Measurements from ENCODE around the gene DVL2.
A peak's percentile ranks its signal among the peaks of the same experiment; 100 is the strongest.

Gene DVL2

DNA sequence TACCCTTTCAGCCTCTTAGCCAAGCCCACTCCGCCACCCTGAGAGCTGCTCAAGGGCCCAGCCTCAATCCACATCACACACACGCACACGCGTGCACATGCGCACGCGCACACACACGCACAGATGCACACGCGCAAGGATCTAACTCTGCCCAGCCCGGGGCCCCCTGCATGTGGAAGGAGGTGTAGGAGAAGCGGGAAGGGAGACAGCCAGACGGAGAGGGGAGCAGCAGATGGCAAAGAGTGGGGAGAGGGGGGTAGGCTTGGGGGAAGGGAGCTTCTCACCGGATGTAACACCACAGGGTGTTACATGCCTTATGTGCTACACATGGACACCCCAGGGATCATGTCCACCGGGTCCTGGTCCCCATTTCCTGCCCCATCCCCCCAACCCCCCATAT is 30.0 kb downstream of the DVL2 start:
- POLR2A ChIA-PET: no interaction called here
- 90% methylated on average over 6 of the region's 15 CpGs for WGBS (ENCODE audit: insufficient coverage)

GRCh38 chr17:7203391-7203790 is 30.9 kb downstream of the DVL2 start:
- Histone ChIP-seq H3K4me3 (ENCODE audit: control insufficient read depth in 1 of 7, extremely low read depth in 1 of 7, insufficient read depth in 4 of 7, low read depth in 2 of 7, low read length in 6 of 7) (no peak overlapping the region), H3K9me3 (ENCODE audit: control extremely low read depth in 1 of 5, control insufficient read depth in 4 of 5, insufficient read depth in 2 of 5, low read depth in 1 of 5, low read length in 4 of 5) (no peaks in the 10 kb centered on the region), H3K4me1 (ENCODE audit: control extremely low read depth in 1 of 4, control insufficient read depth in 4 of 4, insufficient read depth in 4 of 4, low read length in 3 of 4) (peaks cover 0 to 17% (median 11%) of the 10 kb centered on the region in 4 experiments), H3K27me3 (replicated peaks in 2 of 5; ENCODE audit: control insufficient read depth in 4 of 5, insufficient read depth in 5 of 5, low read length in 4 of 5) (no peaks in the 10 kb centered on the region), H3K36me3 (ENCODE audit: control insufficient read depth in 4 of 4, insufficient read depth in 4 of 4, low read length in 3 of 4) (peaks cover 6 to 28% (median 18%) of the 10 kb centered on the region in 4 experiments), H3K27ac (ENCODE audit: insufficient read depth in 1 of 2, low read depth in 1 of 2, low read length in 2 of 2, poor library complexity in 1 of 2, severe bottlenecking in 2 of 2) (no peak overlapping the region)
- CTCF ChIA-PET: interaction anchor here (0.9 kb wide), 1 partner anchor 10 kb away, joined by 3 read pairs; no protein-coding TSS in a partner anchor
- POLR2A ChIA-PET: no interaction called here
- no peak for DNase-seq
- 98% methylated on average over 10 of the region's 16 CpGs for WGBS (ENCODE audit: insufficient coverage)

More for the DNA sequence above, 30.0 kb downstream of the DVL2 start:
- Histone ChIP-seq H3K4me1 (ENCODE audit: control extremely low read depth in 1 of 4, control insufficient read depth in 4 of 4, insufficient read depth in 4 of 4, low read length in 3 of 4) (peaks cover 0 to 17% (median 11%) of the 10 kb centered on the region in 4 experiments), H3K4me3 (ENCODE audit: control insufficient read depth in 1 of 7, extremely low read depth in 1 of 7, insufficient read depth in 4 of 7, low read depth in 2 of 7, low read length in 6 of 7) (peak overlapping the region in 4 of 7 experiments; percentile 50 to 78 (median 61)), H3K9me3 (ENCODE audit: control extremely low read depth in 1 of 5, control insufficient read depth in 4 of 5, insufficient read depth in 2 of 5, low read depth in 1 of 5, low read length in 4 of 5) (no peaks in the 10 kb centered on the region), H3K36me3 (ENCODE audit: control insufficient read depth in 4 of 4, insufficient read depth in 4 of 4, low read length in 3 of 4) (peaks cover 6 to 28% (median 18%) of the 10 kb centered on the region in 4 experiments), H3K27me3 (replicated peaks in 2 of 5; ENCODE audit: control insufficient read depth in 4 of 5, insufficient read depth in 5 of 5, low read length in 4 of 5) (no peaks in the 10 kb centered on the region), H3K27ac (ENCODE audit: insufficient read depth in 1 of 2, low read depth in 1 of 2, low read length in 2 of 2, poor library complexity in 1 of 2, severe bottlenecking in 2 of 2) (peak overlapping the region in 1 of 2 experiments; percentile 77)
- CTCF ChIA-PET: no interaction called here
- DNase-seq: peak in 1 of 3 donors; percentile 31

DNA sequence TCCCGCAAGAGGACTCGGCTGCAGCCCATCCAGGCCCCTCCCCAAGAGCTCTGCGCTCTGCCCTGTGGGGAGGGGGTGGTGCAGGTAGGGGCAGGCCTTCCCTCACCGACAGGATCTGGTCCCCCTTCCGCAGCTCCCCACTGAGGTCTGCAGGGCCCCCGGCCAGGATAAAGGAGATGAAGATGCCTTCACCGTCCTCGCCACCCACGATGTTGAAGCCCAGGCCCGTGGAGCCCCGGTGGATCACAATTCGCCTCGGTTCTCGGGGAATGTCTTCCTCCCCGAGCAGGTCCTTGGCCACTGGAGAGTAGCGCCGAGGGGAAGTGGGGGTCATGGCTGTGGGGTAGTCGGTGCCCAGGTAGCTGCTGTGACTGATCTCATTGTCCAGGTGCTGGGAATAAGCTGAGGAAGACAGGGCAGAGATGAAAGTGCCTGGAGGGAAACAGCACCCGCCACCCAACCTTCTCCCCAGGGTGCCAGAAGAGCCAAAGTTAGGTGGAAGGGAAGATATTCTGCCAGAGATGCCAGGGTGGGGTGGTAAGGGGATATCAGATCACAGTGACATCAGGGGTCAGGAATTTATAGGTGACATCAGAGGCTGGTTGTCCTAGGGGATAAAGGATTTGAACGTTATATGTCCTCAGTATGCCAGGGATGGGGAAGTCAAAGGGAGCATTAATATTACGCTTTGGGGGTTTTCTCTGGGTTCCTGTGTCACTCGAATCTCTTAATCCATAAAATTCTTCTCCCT is 37.5 kb downstream of the DVL2 start:
- Histone ChIP-seq H3K27me3 (replicated peaks in 2 of 5; ENCODE audit: control insufficient read depth in 4 of 5, insufficient read depth in 5 of 5, low read length in 4 of 5) (no peaks in the 10 kb centered on the region), H3K4me3 (ENCODE audit: control insufficient read depth in 1 of 7, extremely low read depth in 1 of 7, insufficient read depth in 4 of 7, low read depth in 2 of 7, low read length in 6 of 7) (no peak overlapping the region), H3K4me1 (ENCODE audit: control extremely low read depth in 1 of 4, control insufficient read depth in 4 of 4, insufficient read depth in 4 of 4, low read length in 3 of 4) (no peaks in the 10 kb centered on the region), H3K27ac (ENCODE audit: insufficient read depth in 1 of 2, low read depth in 1 of 2, low read length in 2 of 2, poor library complexity in 1 of 2, severe bottlenecking in 2 of 2) (no peak overlapping the region), H3K9me3 (ENCODE audit: control extremely low read depth in 1 of 5, control insufficient read depth in 4 of 5, insufficient read depth in 2 of 5, low read depth in 1 of 5, low read length in 4 of 5) (no peaks in the 10 kb centered on the region), H3K36me3 (ENCODE audit: control insufficient read depth in 4 of 4, insufficient read depth in 4 of 4, low read length in 3 of 4) (peaks cover 9 to 62% (median 46%) of the 10 kb centered on the region in 4 experiments)
- 97% methylated on average over 15 of the region's 22 CpGs for WGBS (ENCODE audit: insufficient coverage)
- no peak for DNase-seq
- POLR2A ChIA-PET: no interaction called here
- CTCF ChIA-PET: interaction anchor here (2.0 kb wide), 1 partner anchor 11 kb away, joined by 6 read pairs; no protein-coding TSS in a partner anchor

DNA sequence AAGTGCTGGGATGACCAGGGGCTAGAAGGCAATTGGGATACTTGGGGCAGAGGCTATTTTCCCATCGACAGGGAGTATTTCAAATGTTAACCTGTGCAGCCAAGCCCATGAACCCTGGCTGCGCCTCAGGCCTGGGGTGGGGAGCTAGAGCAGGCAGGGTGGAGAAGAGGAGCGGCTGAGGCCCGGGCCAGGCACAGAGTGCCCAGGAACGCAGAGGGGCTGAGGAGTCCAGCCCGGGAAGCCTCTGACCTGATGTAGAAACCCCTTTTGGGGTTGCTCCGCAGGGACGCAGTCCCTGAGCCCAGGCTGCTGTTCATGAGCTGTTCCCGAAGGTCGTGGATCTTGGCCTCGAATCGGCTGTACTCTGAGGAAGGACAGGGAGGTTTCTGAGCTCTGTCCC is 38.3 kb downstream of the DVL2 start:
- H3K4me3 ChIP-seq (ENCODE audit: control insufficient read depth in 1 of 7, extremely low read depth in 1 of 7, insufficient read depth in 4 of 7, low read depth in 2 of 7, low read length in 6 of 7): no peak overlapping the region
- WGBS (ENCODE audit: insufficient coverage): 98% methylated on average over 11 of the region's 12 CpGs
- CTCF ChIA-PET: interaction anchor here (2.0 kb wide), 1 partner anchor 10 kb away, joined by 6 read pairs; no protein-coding TSS in a partner anchor
- DNase-seq: no peak
- H3K27me3 ChIP-seq (replicated peaks in 2 of 5; ENCODE audit: control insufficient read depth in 4 of 5, insufficient read depth in 5 of 5, low read length in 4 of 5): no peaks in the 10 kb centered on the region
- no peaks in the 10 kb centered on the region for H3K9me3 ChIP-seq (ENCODE audit: control extremely low read depth in 1 of 5, control insufficient read depth in 4 of 5, insufficient read depth in 2 of 5, low read depth in 1 of 5, low read length in 4 of 5)
- no peak overlapping the region for H3K27ac ChIP-seq (ENCODE audit: insufficient read depth in 1 of 2, low read depth in 1 of 2, low read length in 2 of 2, poor library complexity in 1 of 2, severe bottlenecking in 2 of 2)
- POLR2A ChIA-PET: no interaction called here
- peaks cover 9 to 63% (median 46%) of the 10 kb centered on the region in 4 experiments for H3K36me3 ChIP-seq (ENCODE audit: control insufficient read depth in 4 of 4, insufficient read depth in 4 of 4, low read length in 3 of 4)
- no peaks in the 10 kb centered on the region for H3K4me1 ChIP-seq (ENCODE audit: control extremely low read depth in 1 of 4, control insufficient read depth in 4 of 4, insufficient read depth in 4 of 4, low read length in 3 of 4)

DNA sequence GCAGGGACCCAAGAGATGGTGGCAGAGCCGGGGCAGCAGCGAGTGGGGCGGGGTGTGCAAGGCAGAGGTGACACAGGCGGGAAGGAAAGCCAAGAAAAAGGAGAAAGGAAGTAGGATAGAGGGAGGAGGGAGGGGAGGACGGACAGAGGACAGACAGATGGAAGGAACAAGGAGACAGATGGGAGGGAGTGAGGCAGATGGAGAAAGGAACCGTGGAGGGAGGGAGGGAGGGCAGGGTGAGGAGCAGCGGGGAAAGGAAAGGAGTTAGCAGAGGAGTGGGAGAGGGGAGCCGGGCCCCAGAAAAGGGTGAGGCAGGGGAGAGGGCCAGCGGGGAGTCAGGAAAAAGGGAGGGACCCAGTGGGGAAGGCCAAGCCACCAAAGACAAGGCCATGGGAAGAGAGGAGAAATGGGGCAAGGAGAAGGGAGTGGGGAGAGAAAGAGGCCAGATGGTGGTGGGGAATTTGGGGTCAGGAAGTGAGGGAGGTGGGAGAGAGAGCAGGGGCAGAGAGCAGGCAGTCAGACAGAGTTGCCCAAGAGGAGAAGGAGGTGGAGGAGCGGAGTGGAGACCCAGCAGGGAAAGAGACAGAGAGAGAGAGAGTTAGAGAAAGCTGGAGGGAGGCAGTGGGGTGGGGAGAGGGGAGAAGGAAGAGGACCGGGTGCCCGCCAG is 41.9 kb downstream of the DVL2 start:
- DNase-seq: no peak
- H3K4me1 ChIP-seq (ENCODE audit: control extremely low read depth in 1 of 4, control insufficient read depth in 4 of 4, insufficient read depth in 4 of 4, low read length in 3 of 4): no peaks in the 10 kb centered on the region
- H3K4me3 ChIP-seq (ENCODE audit: control insufficient read depth in 1 of 7, extremely low read depth in 1 of 7, insufficient read depth in 4 of 7, low read depth in 2 of 7, low read length in 6 of 7): no peak overlapping the region
- H3K27me3 ChIP-seq (replicated peaks in 2 of 5; ENCODE audit: control insufficient read depth in 4 of 5, insufficient read depth in 5 of 5, low read length in 4 of 5): no peaks in the 10 kb centered on the region
- H3K27ac ChIP-seq (ENCODE audit: insufficient read depth in 1 of 2, low read depth in 1 of 2, low read length in 2 of 2, poor library complexity in 1 of 2, severe bottlenecking in 2 of 2): no peak overlapping the region
- H3K9me3 ChIP-seq (ENCODE audit: control extremely low read depth in 1 of 5, control insufficient read depth in 4 of 5, insufficient read depth in 2 of 5, low read depth in 1 of 5, low read length in 4 of 5): no peaks in the 10 kb centered on the region
- ChIA-PET CTCF (no interaction called here), POLR2A (no interaction called here)
- H3K36me3 ChIP-seq (ENCODE audit: control insufficient read depth in 4 of 4, insufficient read depth in 4 of 4, low read length in 3 of 4): peaks cover 8 to 67% (median 46%) of the 10 kb centered on the region in 4 experiments
- WGBS (ENCODE audit: insufficient coverage): 96% methylated on average over 11 of the region's 12 CpGs

DNA sequence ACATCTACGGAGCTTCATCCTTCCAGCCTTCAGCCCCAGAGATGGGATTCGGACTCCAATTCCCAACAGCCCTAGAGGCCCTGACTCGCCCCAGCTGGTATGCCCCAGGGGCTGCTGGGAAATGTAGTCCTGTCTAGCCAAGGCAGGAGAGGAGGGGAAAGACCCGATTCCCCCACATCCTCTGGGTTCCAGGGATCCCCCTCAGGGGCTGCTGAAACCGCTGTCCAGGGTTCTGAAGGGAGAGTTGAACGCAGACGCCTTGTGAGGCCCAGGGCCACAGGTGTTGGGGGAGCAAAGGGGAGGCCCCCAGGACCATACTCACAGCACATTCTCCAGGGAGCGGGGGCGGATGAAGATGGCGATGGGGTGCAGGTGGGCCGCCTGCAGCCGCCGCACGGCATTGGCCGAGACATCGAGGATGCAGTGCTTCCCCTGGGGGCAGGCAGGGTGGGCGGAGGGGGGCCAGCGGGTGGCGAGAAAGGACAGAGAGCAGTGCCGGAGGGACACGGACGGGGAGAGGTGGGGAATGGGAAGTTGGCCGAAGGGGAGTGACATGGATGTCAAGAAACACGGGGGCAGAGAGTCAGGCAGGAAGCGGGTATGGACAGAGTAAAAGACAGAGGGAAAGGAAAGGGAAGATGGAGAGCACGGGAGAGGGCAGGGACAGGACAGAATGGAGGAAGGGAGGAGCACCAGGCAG is 42.6 kb downstream of the DVL2 start:
- DNase-seq: peak in 2 of 3 donors; percentile 33 to 39
- no peak overlapping the region for H3K4me3 ChIP-seq (ENCODE audit: control insufficient read depth in 1 of 7, extremely low read depth in 1 of 7, insufficient read depth in 4 of 7, low read depth in 2 of 7, low read length in 6 of 7)
- ChIA-PET POLR2A (no interaction called here), CTCF (no interaction called here)
- no peaks in the 10 kb centered on the region for H3K4me1 ChIP-seq (ENCODE audit: control extremely low read depth in 1 of 4, control insufficient read depth in 4 of 4, insufficient read depth in 4 of 4, low read length in 3 of 4)
- H3K27me3 ChIP-seq (replicated peaks in 2 of 5; ENCODE audit: control insufficient read depth in 4 of 5, insufficient read depth in 5 of 5, low read length in 4 of 5): no peaks in the 10 kb centered on the region
- no peak overlapping the region for H3K27ac ChIP-seq (ENCODE audit: insufficient read depth in 1 of 2, low read depth in 1 of 2, low read length in 2 of 2, poor library complexity in 1 of 2, severe bottlenecking in 2 of 2)
- WGBS (ENCODE audit: insufficient coverage): 93% methylated on average over 24 of the region's 26 CpGs
- H3K9me3 ChIP-seq (ENCODE audit: control extremely low read depth in 1 of 5, control insufficient read depth in 4 of 5, insufficient read depth in 2 of 5, low read depth in 1 of 5, low read length in 4 of 5): no peaks in the 10 kb centered on the region
- peaks cover 4 to 62% (median 40%) of the 10 kb centered on the region in 4 experiments for H3K36me3 ChIP-seq (ENCODE audit: control insufficient read depth in 4 of 4, insufficient read depth in 4 of 4, low read length in 3 of 4)

Data from common myeloid progenitor, CD34-positive (primary cell).